Panc1 (cell line): Measurements from ENCODE around the gene KRTAP2-3.

Experiments used
- POLR2AphosphoS5 ChIP-seq: IDR thresholded peaks from 2 replicates; pipeline ENCODE4 v1.6.1; 2012; ENCODE audit warnings: mild to moderate bottlenecking, low read depth, low read length, moderate library complexity
- SIN3A ChIP-seq: IDR thresholded peaks from 2 replicates; pipeline ENCODE4 v1.6.1; 2012; ENCODE audit warnings: low read depth, mild to moderate bottlenecking, low read length, moderate library complexity, borderline replicate concordance; ENCODE audit not compliant: insufficient read depth
- TF ChIP-seq, protein P1 (sequence below): fragments of 450-650 bp; IDR thresholded peaks from 2 replicates; pipeline ENCODE4 v1.5.1; 2017; ENCODE audit warnings: mild to moderate bottlenecking

DNA sequence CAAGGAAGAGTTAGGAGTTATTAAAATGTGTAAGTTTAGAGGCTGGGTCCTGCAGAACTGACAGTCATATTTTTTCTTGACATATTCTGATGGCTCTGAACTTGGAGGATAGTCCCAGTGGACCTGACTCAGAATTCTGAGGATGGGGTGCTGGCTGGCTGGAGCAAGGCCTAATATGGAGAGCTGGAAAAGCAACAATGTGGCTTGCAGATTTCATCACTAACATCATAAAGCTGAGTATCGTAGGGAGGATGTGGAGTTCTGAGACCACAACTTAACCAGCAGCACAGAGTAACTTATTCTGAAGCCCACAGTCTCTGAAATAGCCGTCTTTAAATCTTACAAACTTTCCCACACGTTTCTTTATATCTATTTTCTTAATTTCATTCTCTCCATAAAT, 35.2 kb downstream of the KRTAP2-3 start:
- no peak for TF ChIP-seq SIN3A
- no peak for TF ChIP-seq POLR2AphosphoS5
- TF ChIP-seq, protein P1, sequence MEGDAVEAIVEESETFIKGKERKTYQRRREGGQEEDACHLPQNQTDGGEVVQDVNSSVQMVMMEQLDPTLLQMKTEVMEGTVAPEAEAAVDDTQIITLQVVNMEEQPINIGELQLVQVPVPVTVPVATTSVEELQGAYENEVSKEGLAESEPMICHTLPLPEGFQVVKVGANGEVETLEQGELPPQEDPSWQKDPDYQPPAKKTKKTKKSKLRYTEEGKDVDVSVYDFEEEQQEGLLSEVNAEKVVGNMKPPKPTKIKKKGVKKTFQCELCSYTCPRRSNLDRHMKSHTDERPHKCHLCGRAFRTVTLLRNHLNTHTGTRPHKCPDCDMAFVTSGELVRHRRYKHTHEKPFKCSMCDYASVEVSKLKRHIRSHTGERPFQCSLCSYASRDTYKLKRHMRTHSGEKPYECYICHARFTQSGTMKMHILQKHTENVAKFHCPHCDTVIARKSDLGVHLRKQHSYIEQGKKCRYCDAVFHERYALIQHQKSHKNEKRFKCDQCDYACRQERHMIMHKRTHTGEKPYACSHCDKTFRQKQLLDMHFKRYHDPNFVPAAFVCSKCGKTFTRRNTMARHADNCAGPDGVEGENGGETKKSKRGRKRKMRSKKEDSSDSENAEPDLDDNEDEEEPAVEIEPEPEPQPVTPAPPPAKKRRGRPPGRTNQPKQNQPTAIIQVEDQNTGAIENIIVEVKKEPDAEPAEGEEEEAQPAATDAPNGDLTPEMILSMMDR: no peak
